Gastrocnemius medialis (tissue), 4 donors: ENCODE results near the gene HSD17B12. TPM values are rescaled to one million over a fixed set of nuclear protein-coding genes. Genes with fewer than 3 reads are reported as not detected.

ENCODE experiments used
- ATAC-seq, 2 donors: fragments of 150-250 bp; one replicate each; pipeline ENCODE4 v1.9.1; 2016
- DNase-seq, 2 donors: peaks; one replicate each; pipeline ENCODE4 v3.0.0-alpha.2; 2019
- H3K27ac ChIP-seq, 4 donors: fragments of 200-600 bp; sonication (generic); 1 replicate in 1 of 4; 2 replicates in 3 of 4; pipeline ENCODE4 v1.5.1; 2016 to 2018; ENCODE audit warnings: mild to moderate bottlenecking in 2 of 4, moderate library complexity in 1 of 4
- H3K27me3 ChIP-seq, 3 donors: fragments of 200-600 bp; sonication (generic) in 2 of 3; 1 replicate in 1 of 3; 2 replicates in 2 of 3; pipeline versions ENCODE4 v1.5.1 to v1.6.0; 2016 to 2019; ENCODE audit warnings: mild to moderate bottlenecking in 1 of 3, moderate library complexity in 1 of 3
- H3K36me3 ChIP-seq, 2 donors: fragments of 200-600 bp; sonication (generic) in 1 of 2; one replicate each; pipeline ENCODE4 v1.5.1; 2017 to 2018
- H3K4me1 ChIP-seq, 2 donors: fragments of 200-600 bp; sonication (generic) in 1 of 2; one replicate each; pipeline ENCODE4 v1.5.1; 2016 to 2017; ENCODE audit warnings: mild to moderate bottlenecking in 2 of 2
- H3K4me3 ChIP-seq, 4 donors: fragments of 200-600 bp; sonication (generic) in 3 of 4; 1 replicate in 1 of 4; 2 replicates in 3 of 4; pipeline ENCODE4 v1.5.1; 2016 to 2019; ENCODE audit warnings: mild to moderate bottlenecking in 2 of 4
- H3K9me3 ChIP-seq, 3 donors: fragments of 200-600 bp; sonication (generic) in 2 of 3; 1 replicate in 1 of 3; 2 replicates in 2 of 3; pipeline ENCODE4 v1.5.1; 2016 to 2019
- CTCF ChIP-seq, 5 experiments: fragments of 450-650 bp in 3 of 5; fragments of 200-600 bp in 2 of 5; sonication (generic) in 2 of 5; IDR thresholded peaks in 4 of 5; conservative IDR thresholded peaks in 1 of 5; 1 replicate in 4 of 5; 2 replicates in 1 of 5; pipeline ENCODE4 v1.5.1; 2016 to 2019; ENCODE audit warnings: antibody characterized with exemption in 5 of 5, mild to moderate bottlenecking in 3 of 5, moderate library complexity in 3 of 5
- POLR2A ChIP-seq, 2 donors: fragments of 450-650 bp; IDR thresholded peaks; one replicate each; pipeline ENCODE4 v1.6.1; 2017; ENCODE audit warnings: antibody characterized with exemption in 2 of 2, mild to moderate bottlenecking in 2 of 2, moderate library complexity in 2 of 2
- in situ Hi-C, 4 donors: fragments of 200-750 bp; cut with MboI; loops; one replicate each; pipeline versions ENCODE4 v1.15.0 to v1.8.0; 2017; ENCODE audit warnings: low sequenced_read_pairs in 4 of 4
- intact Hi-C: fragments of 100-400 bp; cut with DNase I; formaldehyde crosslinking; loops from one replicate; pipeline ENCODE4 v1.15.1; 2023; ENCODE audit warnings: low total_unique reads
- total RNA-seq, 4 donors: library from RNA; depleted of rRNA; stranded (reverse); fragments of >200 nt; gene quantifications; one replicate each; pipeline versions ENCODE4 v1.1.0 to v1.2.3, GENCODE V29; 2016

The HSD17B12 gene
- total RNA-seq, 4 donors from 2014 or later, result 20.5 to 41.1 (median 28.6) TPM

- no peak for TF ChIP-seq POLR2A (IDR thresholded peaks at IDR 0.05)
- TF ChIP-seq CTCF (IDR thresholded peaks at IDR 0.05 in 4 of 5, conservative IDR thresholded peaks at IDR 0.05 in 1 of 5), result no peak
- no peaks in the 10 kb centered on the region for H3K27me3 ChIP-seq
- DNase-seq (no peak), ATAC-seq (peak in 1 of 2 donors; percentile 34)
- peak overlapping the region in 1 of 4 donors; percentile 22 for H3K4me3 ChIP-seq
- intact Hi-C loops (loop anchor here (5.0 kb wide), 1 partner anchor 49 kb away; no protein-coding TSS in a partner anchor), in situ Hi-C loops (no loop called here)
- H3K27ac ChIP-seq, result peak overlapping the region; percentile 49 to 74 (median 72)
- no peaks in the 10 kb centered on the region for H3K9me3 ChIP-seq
- peaks cover 0 to 13% of the 10 kb centered on the region in 2 donors for H3K36me3 ChIP-seq
- H3K4me1 ChIP-seq, result peaks cover 36 to 39% of the 10 kb centered on the region in 2 donors
Measured at GRCh38 chr11:43736502-43737200, 56.1 kb downstream of the HSD17B12 start.

GRCh38 chr11:43737201-43737590 lies 56.7 kb downstream of the HSD17B12 start:
- Histone ChIP-seq H3K4me3 (peak overlapping the region in 1 of 4 donors; percentile 22), H3K4me1 (peaks cover 36 to 39% of the 10 kb centered on the region in 2 donors), H3K9me3 (no peaks in the 10 kb centered on the region), H3K36me3 (peaks cover 0 to 13% of the 10 kb centered on the region in 2 donors), H3K27ac (peak overlapping the region; percentile 49 to 74 (median 72)), H3K27me3 (no peaks in the 10 kb centered on the region)
- DNase-seq, result no peak
- ATAC-seq, result no peak
- intact Hi-C loops (loop anchor here (5.0 kb wide), 1 partner anchor 50 kb away; no protein-coding TSS in a partner anchor), in situ Hi-C loops (no loop called here)
- no peak for TF ChIP-seq POLR2A (IDR thresholded peaks at IDR 0.05)
- TF ChIP-seq CTCF (IDR thresholded peaks at IDR 0.05 in 4 of 5, conservative IDR thresholded peaks at IDR 0.05 in 1 of 5), result no peak

DNA sequence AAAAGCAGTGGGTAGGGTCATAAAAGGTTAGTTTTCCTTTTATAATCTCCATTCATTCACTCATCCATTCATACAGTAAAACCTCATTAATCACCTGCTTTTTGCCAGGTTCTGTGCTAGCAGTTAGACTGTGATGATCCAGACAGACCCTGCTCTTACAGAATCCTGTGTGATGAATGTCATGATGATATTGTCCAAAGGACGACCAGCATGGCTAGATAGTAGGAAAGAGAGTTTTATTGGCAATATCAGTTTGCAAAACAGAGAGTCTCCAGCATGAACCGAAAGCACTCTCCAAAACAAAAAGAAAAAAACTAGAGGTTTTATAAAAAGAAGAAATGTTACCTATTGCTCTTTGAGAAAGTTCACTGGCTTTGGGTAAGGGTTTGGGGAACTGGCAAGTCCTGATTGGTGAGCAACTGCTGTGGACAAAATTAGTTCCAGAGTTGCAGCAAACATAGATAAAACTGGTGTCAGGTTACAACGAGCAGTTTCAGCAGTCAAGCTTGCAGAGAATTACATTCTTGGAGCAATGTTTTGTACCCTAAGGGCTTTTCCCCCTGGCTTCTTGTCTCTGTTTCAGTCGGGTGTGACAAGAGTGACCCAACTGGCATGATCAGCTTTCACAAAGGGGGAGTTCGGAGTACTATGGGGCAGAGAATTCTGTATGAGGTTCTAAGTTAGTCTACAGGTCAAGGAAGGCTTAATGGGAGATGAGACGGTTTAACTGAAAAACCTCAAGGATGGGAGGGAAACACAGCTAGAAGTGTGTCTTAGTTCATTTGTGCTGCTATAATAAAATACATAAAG lies 58.3 kb downstream of the HSD17B12 start:
- Histone ChIP-seq H3K9me3 (no peaks in the 10 kb centered on the region), H3K27me3 (no peaks in the 10 kb centered on the region), H3K27ac (peak overlapping the region; percentile 12 to 74 (median 46)), H3K4me1 (peaks cover 36 to 39% of the 10 kb centered on the region in 2 donors), H3K36me3 (peaks cover 0 to 12% of the 10 kb centered on the region in 2 donors), H3K4me3 (peak overlapping the region in 1 of 4 donors; percentile 3)
- TF ChIP-seq POLR2A (IDR thresholded peaks at IDR 0.05), result no peak
- TF ChIP-seq CTCF (IDR thresholded peaks at IDR 0.05 in 4 of 5, conservative IDR thresholded peaks at IDR 0.05 in 1 of 5), result no peak
- intact Hi-C loops, result loop anchor here (5.0 kb wide), 1 partner anchor 52 kb away; no protein-coding TSS in a partner anchor
- in situ Hi-C loops, result no loop called here
- DNase-seq (peak in 1 of 2 donors; percentile 14), ATAC-seq (peak; percentile 65 to 88)

- ATAC-seq (no peak), DNase-seq (no peak)
- in situ Hi-C loops (no loop called here), intact Hi-C loops (no loop called here)
- no peaks in the 10 kb centered on the region for H3K27me3 ChIP-seq
- no peaks in the 10 kb centered on the region for H3K4me1 ChIP-seq
- TF ChIP-seq CTCF (IDR thresholded peaks at IDR 0.05 in 4 of 5, conservative IDR thresholded peaks at IDR 0.05 in 1 of 5) (no peak), POLR2A (IDR thresholded peaks at IDR 0.05) (no peak)
- H3K9me3 ChIP-seq, result no peaks in the 10 kb centered on the region
- no peak overlapping the region for H3K27ac ChIP-seq
- H3K4me3 ChIP-seq, result no peak overlapping the region
- no peaks in the 10 kb centered on the region for H3K36me3 ChIP-seq
Measured at GRCh38 chr11:43746670-43747069, 66.1 kb downstream of the HSD17B12 start.
